HG02973 (cell line): Measurements from ENCODE around the gene PFKFB1.
"Not testable (repeated sequence)": the region's sequence is repeated elsewhere in the genome, so short reads cannot be mapped to it uniquely, and the experiment has no call there.

Experiments
- ATAC-seq: cut with Tn5 transposase; IDR thresholded peaks from one replicate; pipeline ENCODE4 v1.9.1; 2021; ENCODE audit warnings: moderate library complexity; ENCODE audit not compliant: unreplicated experiment

The PFKFB1 gene

GRCh38 chrX:54994668-54995351 is 822 bp upstream of the PFKFB1 start:
- ATAC-seq: no peak

DNA sequence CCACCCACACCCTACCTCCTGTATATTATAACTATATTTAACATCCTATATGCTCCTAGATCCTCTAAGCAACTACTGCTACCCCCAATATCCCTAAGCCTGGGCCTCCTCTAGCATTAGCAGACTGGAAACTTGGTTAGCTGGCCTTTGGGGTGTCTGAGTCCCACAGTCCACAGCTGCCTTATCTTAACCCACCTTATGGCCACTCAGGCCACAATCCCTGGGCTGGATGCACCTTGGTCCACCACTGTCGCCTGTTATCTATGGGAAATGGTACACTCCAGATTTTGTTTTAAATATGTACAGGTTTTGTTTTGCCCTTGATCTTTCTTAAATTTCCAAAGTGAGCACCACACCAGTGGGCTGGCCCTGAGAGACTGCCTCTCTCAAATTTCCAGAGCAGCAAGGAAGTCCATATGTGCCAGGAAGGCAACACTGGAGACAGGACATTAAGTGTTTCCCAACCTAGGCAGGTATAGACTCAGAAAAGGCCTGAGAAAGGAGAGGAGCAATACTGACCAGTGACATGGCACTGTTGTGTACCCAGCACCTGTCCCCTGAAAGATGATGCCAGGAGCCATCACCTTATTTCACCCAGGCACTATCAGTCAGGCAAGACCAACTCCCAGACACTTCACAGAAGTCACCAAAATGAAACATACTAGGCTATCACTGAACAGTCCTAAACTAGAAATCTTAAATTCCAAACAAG is 921 bp downstream of the PFKFB1 start:
- no peak for ATAC-seq

DNA sequence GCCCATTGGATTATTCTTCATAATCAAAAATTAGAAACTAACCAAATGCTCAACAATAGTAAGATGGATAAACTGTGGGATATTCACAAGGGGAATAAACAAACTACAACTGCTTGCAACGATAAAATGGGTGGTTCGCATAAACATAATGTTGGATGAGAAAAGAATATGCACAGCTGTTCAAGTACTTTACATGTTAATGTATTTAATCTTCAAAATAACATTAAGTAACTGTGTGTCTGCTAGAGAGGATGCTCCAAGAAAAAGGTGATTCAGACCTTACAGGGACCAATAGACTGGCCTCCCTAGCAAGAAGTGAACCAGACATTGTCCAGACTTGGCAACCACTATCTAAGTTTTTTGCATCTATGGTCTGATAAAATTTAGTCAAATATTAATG is 2.3 kb downstream of the PFKFB1 start:
- no peak for ATAC-seq

DNA sequence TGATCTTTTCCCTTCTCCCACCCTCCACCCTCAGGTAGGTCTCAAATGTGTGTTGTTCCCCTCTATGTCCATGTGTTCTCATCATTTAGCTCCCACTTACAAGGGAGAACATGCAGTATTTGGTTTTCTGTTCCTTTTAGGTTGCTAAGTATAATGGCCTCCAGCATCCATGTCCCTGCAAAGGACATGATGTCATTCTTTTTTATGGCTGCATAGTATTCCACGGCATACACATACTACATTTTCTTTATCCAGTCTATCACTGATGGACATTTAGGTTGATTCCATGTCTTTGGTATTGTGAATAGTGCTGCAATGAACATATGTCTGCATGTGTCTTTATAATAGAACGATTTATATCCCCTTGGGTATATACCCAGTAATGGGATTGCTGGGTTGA is 10.7 kb downstream of the PFKFB1 start:
- not testable (repeated sequence) for ATAC-seq

- no peak for ATAC-seq
These were observed 13.7 kb downstream of the PFKFB1 start for GRCh38 chrX:54980334-54980733.

DNA sequence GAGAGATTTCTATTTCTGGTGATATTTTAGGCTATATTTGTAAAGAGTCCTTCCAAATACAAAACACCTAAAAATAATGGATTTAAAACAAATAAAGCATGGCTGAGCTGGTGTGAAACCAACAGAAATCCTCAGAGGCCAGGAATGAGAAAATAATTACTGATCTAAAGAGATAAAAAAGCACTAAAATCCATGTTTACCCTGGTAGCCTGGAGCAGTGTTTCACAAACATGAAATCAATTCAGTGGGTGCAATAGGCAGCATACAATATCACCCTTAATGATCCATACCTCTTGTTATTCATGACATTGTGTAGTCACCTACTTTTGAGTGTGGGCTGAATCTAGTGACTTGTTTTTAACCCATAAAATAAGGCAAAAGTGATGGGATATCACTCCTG is 14.6 kb downstream of the PFKFB1 start:
- no peak for ATAC-seq

DNA sequence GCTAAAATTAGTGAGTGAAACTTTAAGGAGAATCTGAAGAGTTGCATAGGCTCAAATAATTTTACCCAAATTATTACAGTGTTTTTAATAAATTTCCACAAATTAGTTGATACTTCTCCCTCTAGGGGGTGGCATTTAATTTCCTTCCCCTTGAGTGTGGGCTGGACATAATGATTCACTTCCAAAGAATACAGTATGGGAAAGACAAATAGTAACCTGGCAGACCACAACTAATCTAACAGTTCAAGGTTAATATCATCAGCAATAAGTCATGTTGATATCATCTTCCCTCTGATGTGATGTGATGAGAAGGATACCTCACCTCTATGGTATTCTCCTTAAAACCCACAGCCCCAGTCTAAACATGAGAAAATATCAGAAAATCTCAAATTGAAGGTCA is 15.5 kb downstream of the PFKFB1 start:
- no peak for ATAC-seq

GRCh38 chrX:54977387-54977786 is 16.6 kb downstream of the PFKFB1 start:
- no peak for ATAC-seq

GRCh38 chrX:54964766-54965497 is 29.1 kb downstream of the PFKFB1 start:
- ATAC-seq: no peak

DNA sequence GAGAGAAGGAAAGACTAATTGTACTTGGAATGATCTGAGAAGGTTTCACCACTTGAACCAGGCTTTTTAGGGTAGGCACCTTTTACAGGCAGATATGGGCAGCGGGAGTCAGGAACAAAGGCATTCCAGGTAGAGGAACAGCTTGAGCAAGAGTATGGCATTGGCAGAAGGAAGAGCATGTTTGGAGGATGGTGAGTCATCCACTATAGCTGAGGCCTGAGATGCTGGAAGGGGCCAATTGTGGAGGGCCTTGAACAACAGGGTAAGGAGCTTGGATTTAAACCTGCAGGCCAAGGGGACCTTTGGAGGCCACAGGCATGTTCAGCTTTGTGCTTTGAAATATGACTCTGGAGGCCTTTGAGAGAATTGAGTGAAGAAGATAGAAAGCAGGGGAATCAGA is 32.2 kb downstream of the PFKFB1 start:
- ATAC-seq: no peak

GRCh38 chrX:54950730-54951375 is 43.1 kb downstream of the PFKFB1 start:
- no peak for ATAC-seq

- ATAC-seq: no peak
These were observed 48.8 kb downstream of the PFKFB1 start for GRCh38 chrX:54945224-54945623.

- ATAC-seq: no peak
These were observed 49.2 kb downstream of the PFKFB1 start for GRCh38 chrX:54944816-54945215.

DNA sequence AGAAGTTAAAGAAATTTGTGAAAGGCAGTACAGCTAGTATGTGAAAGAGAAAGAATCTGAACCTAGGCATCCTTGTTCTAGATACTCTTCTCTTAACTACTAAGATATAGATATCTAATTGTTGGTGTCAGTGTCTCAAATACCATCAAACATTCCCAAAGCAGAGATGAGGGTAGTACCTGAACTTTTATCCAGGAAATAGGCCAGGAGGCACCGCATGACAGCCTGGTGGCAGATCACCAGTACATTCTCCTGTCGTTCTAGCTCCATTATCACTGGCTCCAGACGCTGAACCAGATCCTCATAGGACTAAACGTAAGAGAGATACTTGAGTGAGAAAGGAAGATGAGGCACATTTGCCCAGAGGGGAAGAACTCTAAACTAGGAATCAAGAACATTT is 56.6 kb downstream of the PFKFB1 start:
- ATAC-seq: no peak

DNA sequence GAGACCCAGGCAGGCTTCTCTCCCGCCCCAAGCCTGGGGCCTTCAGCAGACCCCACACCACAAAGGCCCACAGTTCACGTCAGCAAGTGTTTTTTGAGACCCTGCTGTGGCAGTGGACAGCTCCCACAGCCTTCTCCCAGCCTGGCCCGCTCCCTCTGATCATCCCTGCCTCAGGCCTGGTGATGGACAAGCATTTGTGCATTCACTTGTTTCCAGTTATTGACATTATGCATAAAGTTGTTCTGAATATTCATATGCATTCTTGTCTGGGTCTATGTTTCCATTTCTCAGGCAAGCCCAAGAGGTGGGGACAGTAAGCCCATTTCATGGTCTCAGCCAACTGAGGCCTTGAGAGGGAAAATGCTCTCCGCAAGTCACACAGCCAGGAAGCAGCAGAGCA is 58.7 kb downstream of the PFKFB1 start:
- no peak for ATAC-seq

DNA sequence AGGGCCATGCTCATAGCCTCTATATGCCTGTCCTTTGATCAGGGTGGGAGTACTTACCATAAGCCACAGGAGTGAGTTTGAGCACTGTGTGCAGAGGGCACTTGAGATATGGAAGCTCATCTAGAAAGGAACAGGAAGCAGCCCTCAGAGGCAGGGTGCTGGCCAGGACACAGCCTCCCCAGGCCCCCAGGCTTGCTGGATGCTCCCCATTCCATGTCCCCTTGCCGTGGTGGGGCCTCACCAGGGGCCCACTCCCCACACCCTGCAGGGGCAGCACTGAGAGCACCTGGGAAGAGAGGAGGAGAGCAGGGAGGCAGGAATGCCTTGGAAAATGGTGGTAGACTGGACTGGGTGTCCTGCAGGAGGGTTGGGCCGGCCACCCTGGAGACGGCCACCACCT is 59.1 kb downstream of the PFKFB1 start:
- no peak for ATAC-seq

GRCh38 chrX:54934058-54934457 is 59.9 kb downstream of the PFKFB1 start:
- no peak for ATAC-seq

GRCh38 chrX:54933150-54933826 is 60.7 kb downstream of the PFKFB1 start:
- ATAC-seq: no peak

DNA sequence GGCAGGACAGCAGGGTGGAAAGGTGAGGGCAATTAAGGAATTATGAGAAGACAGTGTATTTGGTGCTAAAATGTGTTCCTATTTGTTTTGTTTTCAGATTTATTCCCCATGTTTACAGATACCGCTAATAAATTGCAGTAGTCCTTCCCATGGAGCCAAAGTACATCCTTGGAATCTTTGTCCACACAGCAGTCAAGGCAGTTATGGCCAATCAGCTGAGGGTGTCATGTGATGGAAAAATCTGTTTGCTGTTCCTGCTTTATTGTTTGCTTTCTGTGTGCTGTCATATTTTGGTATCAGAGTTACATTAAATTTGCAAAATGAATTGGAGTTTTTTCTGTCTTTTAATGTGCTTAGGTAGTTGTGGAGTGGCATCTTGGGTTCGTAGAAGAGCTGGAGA is 62.9 kb downstream of the PFKFB1 start:
- ATAC-seq: no peak

DNA sequence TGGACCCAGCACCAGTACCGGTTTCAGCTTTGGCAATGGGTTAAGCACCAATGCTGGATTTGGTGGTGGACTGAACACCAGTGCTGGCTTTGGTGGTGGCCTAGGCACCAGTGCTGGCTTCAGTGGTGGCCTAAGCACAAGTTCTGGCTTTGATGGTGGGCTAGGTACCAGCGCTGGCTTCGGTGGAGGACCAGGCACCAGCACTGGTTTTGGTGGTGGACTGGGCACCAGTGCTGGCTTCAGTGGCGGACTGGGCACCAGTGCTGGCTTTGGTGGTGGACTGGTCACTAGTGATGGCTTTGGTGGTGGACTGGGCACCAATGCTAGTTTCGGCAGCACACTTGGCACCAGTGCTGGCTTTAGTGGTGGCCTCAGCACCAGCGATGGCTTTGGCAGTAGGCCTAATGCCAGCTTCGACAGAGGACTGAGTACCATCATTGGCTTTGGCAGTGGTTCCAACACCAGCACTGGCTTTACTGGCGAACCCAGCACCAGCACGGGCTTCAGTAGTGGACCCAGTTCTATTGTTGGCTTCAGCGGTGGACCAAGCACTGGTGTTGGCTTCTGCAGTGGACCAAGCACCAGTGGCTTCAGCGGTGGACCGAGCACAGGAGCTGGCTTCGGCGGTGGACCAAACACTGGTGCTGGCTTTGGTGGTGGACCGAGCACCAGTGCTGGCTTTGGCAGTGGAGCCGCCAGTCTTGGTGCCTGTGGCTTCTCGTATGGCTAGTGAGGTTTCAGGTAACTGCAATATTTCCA is 63.5 kb downstream of the PFKFB1 start:
- no peak for ATAC-seq
